Right ventricle myocardium inferior (tissue), 1 donor: Measurements from ENCODE around the gene STAT5A. TPM values are rescaled to one million over a fixed set of nuclear protein-coding genes. Genes with fewer than 3 reads are reported as not detected.
A peak's percentile ranks its signal among the peaks of the same experiment; 100 is the strongest.
"Not testable (repeated sequence)": the region's sequence is repeated elsewhere in the genome, so short reads cannot be mapped to it uniquely, and the experiment has no call there.

Experiments used
- ATAC-seq: fragments of 200-7000 bp; cut with Tn5 transposase; one replicate; pipeline ENCODE4 v1.9.1; 2020; ENCODE audit warnings: mild to moderate bottlenecking, moderate library complexity
- DNase-seq: peaks from one replicate; pipeline ENCODE4 v3.0.0; 2021; ENCODE audit errors: missing footprints
- intact Hi-C: fragments of 100-400 bp; cut with DNase I; formaldehyde crosslinking; loops from one replicate; pipeline ENCODE4 v1.11.0; 2022
- total RNA-seq: library from RNA; stranded (reverse); fragmentation: NEBNext Ultra II Directional; extraction: Animal tissue kit (Norgen Biotek cat#: 25700); gene quantifications from one replicate; pipeline ENCODE4 v1.2.1, GENCODE V29; 2021
- donor health status: DM: no; HTN: yes; CAD: no; lungs with severe emphysema.

Gene STAT5A
- total RNA-seq, 1 donor from 2014 or later: 14.6 TPM

- no peak for DNase-seq
- ATAC-seq: no peak
- intact Hi-C loops: no loop called here
These were observed 25.7 kb downstream of the STAT5A start for GRCh38 chr17:42313773-42314566.

GRCh38 chr17:42315402-42316156 is 27.3 kb downstream of the STAT5A start:
- intact Hi-C loops: no loop called here

GRCh38 chr17:42316755-42317154 is 28.5 kb downstream of the STAT5A start:
- ATAC-seq: no peak
- intact Hi-C loops: no loop called here
- DNase-seq: no peak

More at GRCh38 chr17:42315402-42316156, 27.3 kb downstream of the STAT5A start:
- DNase-seq (no peak), ATAC-seq (no peak)

GRCh38 chr17:42317266-42317845 is 29.1 kb downstream of the STAT5A start:
- DNase-seq: no peak
- intact Hi-C loops: no loop called here
- ATAC-seq: no peak

- DNase-seq, ATAC-seq, intact Hi-C loops: not testable (repeated sequence)
These were observed 29.7 kb downstream of the STAT5A start for GRCh38 chr17:42317967-42318366.

GRCh38 chr17:42321555-42321954 is 33.3 kb downstream of the STAT5A start:
- intact Hi-C loops: loop anchor here (5.0 kb wide), 1 partner anchor 196 kb away; no protein-coding TSS in a partner anchor
- ATAC-seq (no peak), DNase-seq (no peak)

GRCh38 chr17:42322382-42323267 is 34.3 kb downstream of the STAT5A start:
- peak; percentile 84 for ATAC-seq
- intact Hi-C loops: loop anchor here (1.0 to 5.0 kb wide), 2 partner anchors 84 to 195 kb away; no protein-coding TSS in a partner anchor
- DNase-seq: peak; percentile 93

- DNase-seq (no peak), ATAC-seq (peak; percentile 3)
- intact Hi-C loops: loop anchor here (5.0 kb wide), 1 partner anchor 194 kb away; no protein-coding TSS in a partner anchor
These were observed 35.0 kb downstream of the STAT5A start for GRCh38 chr17:42323268-42323773.

GRCh38 chr17:42325026-42325425 is 36.7 kb downstream of the STAT5A start:
- no peak for ATAC-seq
- no peak for DNase-seq
- intact Hi-C loops: no loop called here

- DNase-seq (no peak), ATAC-seq (no peak)
- intact Hi-C loops: no loop called here
These were observed 41.0 kb downstream of the STAT5A start for GRCh38 chr17:42329025-42329976.

- DNase-seq: no peak
- intact Hi-C loops: no loop called here
- no peak for ATAC-seq
These were observed 44.8 kb downstream of the STAT5A start for GRCh38 chr17:42333053-42333452.

- intact Hi-C loops: no loop called here
- ATAC-seq (no peak), DNase-seq (no peak)
These were observed 46.4 kb downstream of the STAT5A start for GRCh38 chr17:42334677-42335076.

GRCh38 chr17:42337442-42337841 is 49.1 kb downstream of the STAT5A start:
- ATAC-seq (no peak), DNase-seq (no peak)
- intact Hi-C loops: no loop called here

- intact Hi-C loops: no loop called here
- no peak for ATAC-seq
These were observed 50.2 kb downstream of the STAT5A start for GRCh38 chr17:42338427-42338985.

GRCh38 chr17:42339221-42339620 is 50.9 kb downstream of the STAT5A start:
- intact Hi-C loops: no loop called here
- DNase-seq (no peak), ATAC-seq (no peak)

More at GRCh38 chr17:42338427-42338985, 50.2 kb downstream of the STAT5A start:
- no peak for DNase-seq

- DNase-seq (no peak), ATAC-seq (peak; percentile 8)
- intact Hi-C loops: no loop called here
These were observed 52.4 kb downstream of the STAT5A start for GRCh38 chr17:42340691-42341127.

- no peak for ATAC-seq
- intact Hi-C loops: no loop called here
- no peak for DNase-seq
These were observed 53.3 kb downstream of the STAT5A start for GRCh38 chr17:42341568-42341967.
